HG02610 (cell line): Measurements from ENCODE around the gene SDR42E1.
"Not testable (repeated sequence)": the region's sequence is repeated elsewhere in the genome, so short reads cannot be mapped to it uniquely, and the experiment has no call there.

ENCODE experiments used
- ATAC-seq: cut with Tn5 transposase; IDR thresholded peaks from one replicate; pipeline ENCODE4 v1.9.1; 2021; ENCODE audit warnings: mild to moderate bottlenecking, moderate library complexity; ENCODE audit not compliant: unreplicated experiment

Gene SDR42E1

GRCh38 chr16:82006036-82006435 is 5.2 kb downstream of the SDR42E1 start:
- ATAC-seq, result no peak

- ATAC-seq, result no peak
These were observed 6.0 kb downstream of the SDR42E1 start for GRCh38 chr16:82005027-82005830.

- no peak for ATAC-seq
These were observed 6.7 kb downstream of the SDR42E1 start for GRCh38 chr16:82004601-82005000.

GRCh38 chr16:82002831-82003230 is 8.4 kb downstream of the SDR42E1 start:
- ATAC-seq, result no peak

DNA sequence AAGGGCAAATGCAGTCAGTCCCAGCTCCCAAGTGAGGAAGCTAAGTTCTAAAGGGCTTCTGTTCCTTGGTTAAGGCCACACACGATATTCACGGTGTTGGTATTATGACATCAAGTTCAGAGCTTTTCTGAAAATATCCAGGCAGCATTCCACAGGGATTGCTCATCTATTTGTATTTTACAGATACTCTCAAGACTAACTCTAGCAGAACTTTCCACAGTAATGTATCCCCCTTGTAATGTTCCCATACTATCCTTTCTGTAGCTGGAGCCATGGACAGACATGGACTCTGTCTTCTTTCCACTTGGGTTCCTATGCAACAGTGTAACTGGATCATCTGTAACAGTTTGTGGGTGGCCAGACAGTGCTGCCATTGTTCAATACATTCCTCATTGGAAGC is 13.5 kb downstream of the SDR42E1 start:
- no peak for ATAC-seq

DNA sequence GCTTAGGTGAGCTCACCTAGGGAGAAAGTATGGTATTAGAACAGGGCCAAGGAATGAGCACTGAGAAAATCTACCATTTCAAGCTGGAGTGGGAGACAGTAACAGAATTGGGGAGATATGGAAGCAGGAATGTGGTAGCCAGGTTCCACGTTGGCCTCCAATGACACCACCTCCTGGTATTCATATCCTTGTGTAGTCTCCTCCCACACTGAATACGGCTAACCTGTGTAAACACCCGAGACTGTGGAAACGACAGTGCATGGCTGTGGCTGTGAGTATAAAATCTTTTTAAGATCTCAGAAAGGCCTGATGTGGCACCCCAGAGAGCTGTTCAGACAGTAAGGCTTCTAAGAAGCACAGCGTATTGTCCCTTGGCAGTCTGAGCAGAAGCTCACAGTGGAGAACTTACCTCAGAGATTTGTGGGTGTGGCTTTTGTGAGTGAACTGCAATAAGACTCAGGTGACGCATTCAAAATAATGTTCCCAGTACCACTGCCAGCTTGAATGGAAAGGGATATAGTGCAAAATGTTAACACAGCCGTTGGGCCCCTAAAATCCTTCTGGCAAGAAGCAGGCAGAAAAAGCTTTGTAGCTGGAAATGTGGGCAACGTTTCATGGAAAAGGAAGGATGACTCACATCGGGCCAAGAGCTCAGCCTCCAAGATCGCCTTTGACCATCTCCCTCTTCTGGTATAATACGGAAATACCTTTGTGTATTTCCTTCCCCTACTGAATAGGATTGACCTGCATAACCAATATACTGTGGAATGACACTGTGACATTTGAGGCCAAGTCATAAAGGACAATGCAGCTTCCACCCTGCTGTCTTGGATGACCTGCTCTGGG is 14.4 kb downstream of the SDR42E1 start:
- no peak for ATAC-seq

- ATAC-seq, result no peak
These were observed 15.6 kb downstream of the SDR42E1 start for GRCh38 chr16:81995651-81996050.

GRCh38 chr16:81994485-81994884 is 16.8 kb downstream of the SDR42E1 start:
- no peak for ATAC-seq

- ATAC-seq, result no peak
These were observed 18.4 kb downstream of the SDR42E1 start for GRCh38 chr16:81992859-81993258.

DNA sequence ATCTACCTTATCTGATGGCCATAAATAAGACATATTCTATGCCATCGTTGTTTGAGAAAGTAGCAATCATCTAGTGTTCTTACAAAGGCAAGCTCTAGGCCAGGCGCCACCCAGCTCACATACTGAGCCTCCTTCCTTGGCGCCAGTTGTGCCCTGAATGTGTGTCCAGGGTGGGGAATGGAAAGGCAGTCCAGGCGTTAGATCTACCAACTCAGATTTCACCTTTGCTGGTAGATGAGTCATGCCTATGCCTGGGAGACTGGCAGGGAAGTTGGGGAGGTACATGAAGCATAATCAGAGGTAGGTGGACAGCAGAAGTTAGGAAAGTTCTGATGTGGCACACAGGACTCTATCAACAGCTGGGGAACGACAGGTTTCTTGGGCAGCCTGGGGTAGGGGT is 23.6 kb downstream of the SDR42E1 start:
- no peak for ATAC-seq

DNA sequence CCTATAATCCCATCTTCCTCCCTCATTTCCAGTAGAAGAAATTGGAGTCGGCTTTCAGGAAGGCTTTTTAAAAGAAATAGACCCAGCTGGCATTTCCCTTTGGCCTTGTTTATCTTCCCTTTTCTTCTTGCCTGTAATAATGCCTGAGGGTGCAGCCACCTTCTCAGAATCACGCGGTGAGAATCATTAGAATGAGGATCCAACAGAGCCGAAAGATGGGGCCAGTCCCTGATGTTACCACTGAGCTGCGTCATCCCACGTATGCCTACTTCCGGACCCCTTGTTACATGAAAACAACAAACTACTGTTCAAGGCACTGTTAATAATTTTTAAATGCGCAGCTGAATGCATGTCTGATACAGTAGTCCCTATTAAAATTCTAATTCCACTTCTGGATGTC is 24.1 kb downstream of the SDR42E1 start:
- no peak for ATAC-seq

DNA sequence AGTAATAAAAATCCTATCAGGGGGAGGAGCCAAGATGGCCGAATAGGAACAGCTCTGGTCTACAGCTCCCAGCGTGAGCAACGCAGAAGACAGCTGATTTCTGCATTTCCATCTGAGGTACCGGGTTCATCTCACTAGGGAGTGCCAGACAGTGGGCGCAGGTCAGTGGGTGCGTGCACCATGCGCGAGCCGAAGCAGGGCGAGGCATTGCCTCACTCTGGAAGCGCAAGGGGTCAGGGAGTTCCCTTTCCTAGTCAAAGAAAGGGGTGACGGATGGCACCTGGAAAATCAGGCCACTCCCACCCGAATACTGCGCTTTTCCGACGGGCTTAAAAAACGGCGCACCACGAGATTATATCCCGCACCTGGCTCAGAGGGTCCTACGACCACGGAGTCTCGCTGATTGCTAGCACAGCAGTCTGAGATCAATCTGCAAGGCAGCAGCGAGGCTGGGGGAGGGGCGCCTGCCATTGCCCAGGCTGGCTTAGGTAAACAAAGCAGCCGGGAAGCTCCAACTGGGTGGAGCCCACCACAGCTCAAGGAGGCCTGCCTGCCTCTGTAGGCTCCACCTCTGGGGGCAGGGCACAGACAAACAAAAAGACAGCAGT is 33.8 kb downstream of the SDR42E1 start:
- ATAC-seq, result not testable (repeated sequence)

- no peak for ATAC-seq
These were observed 35.6 kb downstream of the SDR42E1 start for GRCh38 chr16:81975637-81976036.

DNA sequence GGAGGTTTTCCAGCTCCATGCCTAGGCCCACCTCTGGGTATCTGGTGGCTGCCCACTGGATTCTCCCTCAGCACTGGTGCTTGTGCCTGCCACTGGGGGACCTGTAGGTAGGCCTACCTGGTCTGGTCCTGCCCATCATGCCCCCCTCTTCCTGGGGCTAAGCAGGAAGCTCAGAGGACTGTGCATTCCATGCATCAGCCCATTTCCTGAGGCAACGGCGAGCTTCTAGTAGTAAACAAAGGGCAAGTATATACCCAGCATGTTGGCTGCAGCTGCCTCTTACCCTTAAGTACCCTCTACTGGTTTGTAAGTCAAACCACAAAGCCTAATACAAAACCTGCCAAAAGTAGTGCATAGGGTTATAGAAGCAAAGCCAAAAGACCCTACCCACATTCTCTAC is 37.5 kb downstream of the SDR42E1 start:
- no peak for ATAC-seq

- ATAC-seq, result no peak
These were observed 39.4 kb downstream of the SDR42E1 start for GRCh38 chr16:81971853-81972252.

DNA sequence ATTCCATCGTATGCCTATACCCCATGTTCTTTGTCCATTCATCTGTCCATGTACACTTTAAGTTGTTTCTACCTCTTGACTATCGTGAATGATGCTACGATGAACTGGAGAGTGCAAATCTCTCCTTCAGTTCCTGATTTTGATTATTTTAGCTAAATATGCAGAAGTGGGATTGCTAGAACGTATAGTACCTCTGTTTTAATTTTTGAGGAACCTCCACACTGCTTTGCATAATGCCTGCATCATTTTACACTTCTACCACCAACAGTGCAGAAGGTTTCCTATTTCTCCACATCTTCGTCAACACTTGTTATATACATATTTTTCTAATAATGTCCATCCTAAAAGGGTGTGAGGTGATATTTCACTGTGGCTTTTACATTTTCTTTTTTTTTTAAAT is 43.9 kb downstream of the SDR42E1 start:
- no peak for ATAC-seq

DNA sequence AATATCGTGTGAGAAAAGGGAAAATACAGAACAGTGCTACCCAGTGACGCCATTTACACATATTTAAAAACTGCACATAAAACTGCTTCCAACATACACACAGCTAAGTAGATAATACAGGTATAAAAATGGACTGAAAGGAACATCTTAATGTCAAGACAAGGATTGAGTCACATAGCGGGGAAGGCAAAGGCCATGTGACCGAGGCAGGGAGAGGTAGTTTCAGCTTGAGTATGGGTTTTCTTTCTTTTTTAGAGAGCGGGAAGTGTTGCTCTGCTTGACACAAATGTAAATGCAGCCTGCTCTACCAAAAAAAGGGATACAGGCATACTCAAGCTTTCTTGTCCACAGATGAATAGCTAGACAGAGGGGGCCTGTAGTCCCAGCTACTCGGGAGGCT is 46.5 kb downstream of the SDR42E1 start:
- no peak for ATAC-seq

GRCh38 chr16:81956213-81956948 is 54.9 kb downstream of the SDR42E1 start:
- ATAC-seq, result no peak

DNA sequence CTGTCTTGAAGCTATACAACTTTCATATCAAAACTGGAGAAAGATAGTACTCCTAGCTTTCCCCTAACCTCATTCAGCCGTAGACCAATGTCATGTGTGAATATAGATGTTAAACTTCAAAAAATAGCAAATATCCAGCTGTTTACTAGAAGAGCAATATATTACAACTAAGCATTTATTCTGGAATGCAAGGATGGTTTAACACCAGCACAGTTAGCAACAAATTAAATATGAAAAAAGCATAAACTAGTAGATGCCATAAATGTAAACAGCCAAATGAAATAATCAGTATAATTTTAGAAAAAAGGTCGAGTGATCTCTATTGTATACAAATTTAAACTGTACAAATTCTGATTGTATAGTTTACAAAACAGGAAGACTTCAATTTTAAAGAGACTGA is 59.7 kb downstream of the SDR42E1 start:
- no peak for ATAC-seq

- no peak for ATAC-seq
These were observed 65.1 kb downstream of the SDR42E1 start for GRCh38 chr16:81946206-81946605.

DNA sequence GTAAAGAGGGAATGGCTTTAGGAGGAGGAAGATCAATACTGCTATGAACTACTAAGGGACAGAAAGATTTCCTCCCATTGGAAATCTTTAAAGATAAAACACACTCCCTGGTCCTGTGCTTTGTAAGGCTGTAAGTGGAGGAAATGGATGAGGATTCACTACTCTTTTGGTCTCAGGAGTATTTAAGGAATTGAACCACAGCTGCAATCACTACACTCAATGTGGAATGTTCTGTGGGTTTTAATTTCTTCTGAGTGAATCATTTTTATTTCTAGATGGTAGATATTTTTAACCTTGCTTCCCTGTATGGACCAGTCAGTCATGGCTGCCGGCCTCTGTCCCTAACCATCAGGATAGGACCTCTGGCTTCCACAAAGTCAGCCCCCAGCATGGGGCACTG is 65.6 kb downstream of the SDR42E1 start:
- ATAC-seq, result no peak
